NCI-H1417 treated with DMSO at 0.1 percent for 48 hours (cell line): ENCODE data around the gene FAM174C.

ENCODE experiments used
- DNase-seq: peaks from one replicate; lab custom pipeline; 2025; lab: John Stamatoyannopoulos, UW

Gene FAM174C

GRCh38 chr19:1275260-1275975, at the start of gene FAM174C:
TSS of gene FAM174C (plus strand) at chr19:1275530. CDS start at chr19:1275550, 20 bp downstream.
- peak; percentile 54 for DNase-seq

GRCh38 chr19:1226227-1226518, 49.2 kb upstream of the FAM174C start:
- no peak for DNase-seq

GRCh38 chr19:1226522-1227303, 48.6 kb upstream of the FAM174C start:
- DNase-seq, result no peak

GRCh38 chr19:1227304-1228054, 47.9 kb upstream of the FAM174C start:
- DNase-seq, result no peak

GRCh38 chr19:1228161-1228957, 47.0 kb upstream of the FAM174C start:
- no peak for DNase-seq

- no peak for DNase-seq
These were observed 46.0 kb upstream of the FAM174C start for GRCh38 chr19:1229056-1229923.

GRCh38 chr19:1229924-1230782, 45.2 kb upstream of the FAM174C start:
- DNase-seq, result no peak

- no peak for DNase-seq
These were observed 44.4 kb upstream of the FAM174C start for GRCh38 chr19:1230783-1231489.

- no peak for DNase-seq
These were observed 43.3 kb upstream of the FAM174C start for GRCh38 chr19:1231729-1232637.

- no peak for DNase-seq
These were observed 42.7 kb upstream of the FAM174C start for GRCh38 chr19:1232652-1233072.

GRCh38 chr19:1233115-1233667, 42.1 kb upstream of the FAM174C start:
- DNase-seq, result no peak

GRCh38 chr19:1234051-1234954, 41.0 kb upstream of the FAM174C start:
- no peak for DNase-seq

- DNase-seq, result no peak
These were observed 40.4 kb upstream of the FAM174C start for GRCh38 chr19:1234955-1235380.

GRCh38 chr19:1235625-1236538, 39.4 kb upstream of the FAM174C start:
- DNase-seq, result no peak

GRCh38 chr19:1236576-1236975, 38.8 kb upstream of the FAM174C start:
- no peak for DNase-seq
